ENCODE measurements around the gene UBAC2. TPM values are rescaled to one million over a fixed set of nuclear protein-coding genes. Genes with fewer than 3 reads are reported as not detected.
"Not testable (repeated sequence)": the region's sequence is repeated elsewhere in the genome, so short reads cannot be mapped to it uniquely, and the experiment has no call there.

Gene UBAC2
- total RNA-seq, 1 donor from 2014 or later: 33.4 TPM

- DNase-seq (ENCODE audit: low spot score) (no peak), ATAC-seq (no peak)
These were observed 10.9 kb downstream of the UBAC2 start for GRCh38 chr13:99211421-99212035.

DNA sequence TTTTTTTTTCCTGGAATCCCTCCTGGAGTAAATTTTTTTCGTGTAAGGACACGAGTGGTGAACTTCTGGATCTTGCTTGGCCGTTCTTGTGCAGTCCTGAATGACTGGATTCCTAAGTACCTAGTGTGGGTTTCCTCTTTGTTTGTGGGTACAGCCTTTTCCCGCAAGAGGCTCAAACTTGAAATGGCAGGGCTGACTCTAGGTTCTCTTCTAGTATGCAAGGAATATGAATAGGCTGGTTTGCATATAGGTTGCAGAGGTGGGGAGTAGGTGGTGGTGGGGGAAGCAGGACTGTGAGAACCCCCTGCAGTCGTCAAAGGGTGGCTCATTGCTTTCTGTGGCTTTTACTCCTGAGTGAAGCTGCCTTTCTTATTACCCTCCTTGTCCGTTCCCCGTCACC, 13.6 kb downstream of the UBAC2 start:
- DNase-seq (ENCODE audit: low spot score) (no peak), ATAC-seq (no peak)

DNA sequence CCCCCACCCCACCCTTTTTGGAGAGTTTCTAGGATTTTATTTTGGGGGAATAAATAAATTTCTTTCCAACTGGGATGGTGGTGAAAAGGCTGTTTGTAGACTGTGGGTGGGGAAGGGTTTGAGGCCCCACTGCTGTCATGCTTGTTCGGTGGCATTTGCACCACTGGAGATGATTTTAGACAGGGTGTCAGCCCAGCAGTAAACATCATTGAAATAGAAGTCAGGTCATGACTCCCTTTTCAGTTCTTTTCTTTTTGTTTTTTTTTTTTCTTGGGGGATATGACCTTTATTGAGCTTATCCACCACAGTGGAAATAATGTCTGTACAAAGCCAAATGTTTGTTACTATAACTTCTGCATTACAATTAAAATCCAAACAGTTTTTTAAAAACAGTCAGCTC, 14.1 kb downstream of the UBAC2 start:
- DNase-seq (ENCODE audit: low spot score): no peak
- no peak for ATAC-seq

GRCh38 chr13:99215184-99215830, 14.7 kb downstream of the UBAC2 start:
- ATAC-seq: no peak
- DNase-seq (ENCODE audit: low spot score): no peak

GRCh38 chr13:99217461-99218110, 16.9 kb downstream of the UBAC2 start:
- DNase-seq (ENCODE audit: low spot score) (no peak), ATAC-seq (no peak)

DNA sequence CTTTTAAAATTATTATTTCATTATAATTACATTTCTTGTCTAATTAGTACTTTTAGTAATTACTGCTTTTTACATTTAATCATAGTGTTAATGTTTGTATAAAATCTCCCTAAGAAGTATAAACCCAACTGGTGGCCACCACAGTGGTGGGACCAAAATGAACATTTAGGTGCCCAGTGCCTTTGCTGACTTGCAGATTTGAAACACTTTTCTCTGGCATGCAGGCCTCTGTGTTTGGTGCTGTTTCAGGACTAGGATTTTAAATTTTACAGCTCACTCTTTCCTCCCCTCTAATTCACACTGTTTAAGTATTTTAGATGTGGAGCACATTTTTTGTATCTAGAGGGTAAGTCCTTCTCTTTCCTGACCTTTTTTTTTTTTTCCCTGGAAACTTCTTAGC, 17.5 kb downstream of the UBAC2 start:
- no peak for DNase-seq (ENCODE audit: low spot score)
- ATAC-seq: peak; percentile 50

DNA sequence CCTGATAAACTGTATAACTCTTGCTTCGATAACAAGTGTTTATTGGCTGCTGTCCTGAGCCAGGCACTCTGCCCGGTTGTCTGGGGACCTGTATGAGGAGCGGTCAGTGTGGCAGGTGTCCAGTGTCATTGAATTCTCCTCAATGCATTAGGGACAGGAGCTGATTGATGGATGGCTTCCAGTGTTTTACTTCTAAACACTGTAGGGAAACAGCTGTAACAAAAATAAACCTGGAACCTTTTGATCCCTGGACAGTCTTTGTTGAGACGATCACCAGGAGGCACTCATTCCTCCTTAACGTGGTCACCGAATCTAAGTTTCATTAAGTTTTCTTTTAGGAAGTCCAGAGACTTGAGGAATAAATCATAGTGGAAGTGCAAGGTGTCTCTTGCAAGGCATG, 17.9 kb downstream of the UBAC2 start:
- ATAC-seq (peak; percentile 98), DNase-seq (ENCODE audit: low spot score) (peak; percentile 93)

DNA sequence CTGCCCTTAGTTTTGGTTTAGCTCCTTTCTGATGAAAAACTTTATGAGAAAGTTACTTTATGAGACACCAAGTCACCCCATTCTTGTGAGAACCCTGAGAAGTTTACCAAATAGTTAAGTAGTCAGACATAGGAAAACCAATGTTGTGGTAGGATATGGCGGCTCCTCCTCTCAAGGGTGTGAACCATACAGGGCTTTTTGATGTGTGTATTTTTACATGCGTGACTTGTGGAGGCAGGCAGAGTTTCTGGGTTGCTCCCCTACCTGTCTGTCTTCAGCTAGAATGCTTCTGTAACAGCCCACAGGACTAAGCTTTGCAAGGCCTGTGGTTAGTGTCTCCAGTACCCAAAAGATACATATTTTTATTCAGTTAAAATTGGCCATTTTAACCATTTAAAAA, 18.3 kb downstream of the UBAC2 start:
- DNase-seq (ENCODE audit: low spot score): no peak
- ATAC-seq: no peak

DNA sequence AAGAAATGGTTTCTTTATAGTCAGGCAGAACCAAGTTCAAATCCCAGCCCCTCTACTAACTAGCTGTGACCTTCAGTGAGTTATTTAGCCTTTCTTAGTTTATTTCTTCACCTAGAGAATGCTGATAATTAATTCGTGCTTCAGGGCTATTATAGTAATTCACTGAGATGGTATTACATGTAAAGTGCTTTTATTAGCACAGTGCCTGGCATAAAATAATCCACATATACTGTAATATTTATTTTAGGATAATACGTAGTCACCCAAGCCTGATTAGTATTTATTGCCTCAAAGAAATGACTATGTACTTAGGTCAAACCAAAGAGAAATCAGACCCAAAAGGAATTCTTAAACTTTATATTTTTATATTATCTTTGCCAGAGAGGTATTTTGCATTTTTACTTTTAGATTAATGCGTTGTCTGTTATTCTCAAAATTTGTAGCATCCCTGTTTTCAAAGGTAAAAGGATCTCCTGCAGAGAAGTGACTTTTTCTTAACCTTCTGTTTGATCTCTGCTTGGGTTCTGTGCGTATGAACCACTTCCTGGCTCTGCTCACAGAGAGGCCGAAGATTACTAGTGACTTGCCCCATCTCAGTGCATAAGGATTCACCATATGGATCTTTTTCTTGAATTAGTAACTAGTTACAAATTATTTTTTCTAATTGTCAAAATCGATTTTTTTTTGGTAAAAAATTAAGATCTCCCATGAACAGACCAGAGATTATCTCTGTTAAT, 19.7 kb downstream of the UBAC2 start:
- DNase-seq (ENCODE audit: low spot score) (no peak), ATAC-seq (no peak)

GRCh38 chr13:99221567-99222239, 21.0 kb downstream of the UBAC2 start:
- no peak for DNase-seq (ENCODE audit: low spot score)

GRCh38 chr13:99223587-99223986, 22.9 kb downstream of the UBAC2 start:
- DNase-seq (ENCODE audit: low spot score): no peak
- ATAC-seq: no peak

More at GRCh38 chr13:99221567-99222239, 21.0 kb downstream of the UBAC2 start:
- ATAC-seq: no peak

GRCh38 chr13:99224021-99224420, 23.4 kb downstream of the UBAC2 start:
- no peak for DNase-seq (ENCODE audit: low spot score)
- ATAC-seq: peak; percentile 20

- ATAC-seq (no peak), DNase-seq (ENCODE audit: low spot score) (no peak)
These were observed 24.4 kb downstream of the UBAC2 start for GRCh38 chr13:99225078-99225477.

DNA sequence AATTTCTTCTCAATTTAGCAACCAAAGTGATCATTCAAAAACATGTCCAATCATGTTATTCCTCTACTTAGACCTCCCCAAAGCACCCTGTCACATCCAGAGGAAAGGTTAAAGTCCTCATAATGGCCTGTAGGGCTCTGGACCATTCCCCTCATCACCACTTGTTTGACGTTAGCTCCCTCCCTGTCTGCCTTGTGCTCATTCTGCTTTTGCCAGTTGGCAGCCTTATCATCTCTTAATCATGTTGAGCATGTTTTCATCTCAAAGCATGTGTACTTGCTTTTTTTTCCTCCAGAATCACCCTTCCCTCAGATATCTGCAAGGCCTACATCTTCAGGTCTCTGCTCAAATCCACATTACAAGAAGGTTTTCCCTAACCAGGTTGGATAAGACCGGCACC, 25.9 kb downstream of the UBAC2 start:
- DNase-seq (ENCODE audit: low spot score) (no peak), ATAC-seq (no peak)

DNA sequence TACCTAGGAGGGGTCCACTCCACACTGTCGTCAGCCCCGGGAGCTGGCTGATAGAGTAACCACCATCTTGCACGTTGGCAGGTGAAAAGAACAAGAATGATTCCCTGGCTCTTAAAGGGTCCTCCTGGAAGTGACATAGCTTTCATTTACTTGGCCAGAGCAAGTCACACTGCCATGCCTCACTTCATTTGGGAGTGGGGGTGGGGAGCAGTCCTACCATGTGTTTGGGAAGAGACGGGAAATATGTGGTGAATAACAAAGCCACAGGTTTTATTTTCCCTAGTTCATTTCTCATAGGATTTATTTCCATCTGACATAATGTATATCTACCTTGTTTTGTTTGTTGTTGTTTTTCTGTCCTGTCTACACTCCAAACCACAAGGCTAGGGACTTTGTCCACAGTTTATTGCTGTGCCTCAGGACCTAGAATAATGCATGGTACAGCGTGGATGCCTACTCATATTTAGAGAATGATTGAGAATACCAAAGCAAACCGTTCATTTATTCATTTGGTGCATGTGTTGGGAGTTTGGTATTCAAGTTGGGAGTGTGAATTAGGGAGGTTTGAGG, 26.8 kb downstream of the UBAC2 start:
- no peak for DNase-seq (ENCODE audit: low spot score)
- no peak for ATAC-seq

GRCh38 chr13:99227909-99228688, 27.4 kb downstream of the UBAC2 start:
- no peak for DNase-seq (ENCODE audit: low spot score)
- ATAC-seq: no peak

DNA sequence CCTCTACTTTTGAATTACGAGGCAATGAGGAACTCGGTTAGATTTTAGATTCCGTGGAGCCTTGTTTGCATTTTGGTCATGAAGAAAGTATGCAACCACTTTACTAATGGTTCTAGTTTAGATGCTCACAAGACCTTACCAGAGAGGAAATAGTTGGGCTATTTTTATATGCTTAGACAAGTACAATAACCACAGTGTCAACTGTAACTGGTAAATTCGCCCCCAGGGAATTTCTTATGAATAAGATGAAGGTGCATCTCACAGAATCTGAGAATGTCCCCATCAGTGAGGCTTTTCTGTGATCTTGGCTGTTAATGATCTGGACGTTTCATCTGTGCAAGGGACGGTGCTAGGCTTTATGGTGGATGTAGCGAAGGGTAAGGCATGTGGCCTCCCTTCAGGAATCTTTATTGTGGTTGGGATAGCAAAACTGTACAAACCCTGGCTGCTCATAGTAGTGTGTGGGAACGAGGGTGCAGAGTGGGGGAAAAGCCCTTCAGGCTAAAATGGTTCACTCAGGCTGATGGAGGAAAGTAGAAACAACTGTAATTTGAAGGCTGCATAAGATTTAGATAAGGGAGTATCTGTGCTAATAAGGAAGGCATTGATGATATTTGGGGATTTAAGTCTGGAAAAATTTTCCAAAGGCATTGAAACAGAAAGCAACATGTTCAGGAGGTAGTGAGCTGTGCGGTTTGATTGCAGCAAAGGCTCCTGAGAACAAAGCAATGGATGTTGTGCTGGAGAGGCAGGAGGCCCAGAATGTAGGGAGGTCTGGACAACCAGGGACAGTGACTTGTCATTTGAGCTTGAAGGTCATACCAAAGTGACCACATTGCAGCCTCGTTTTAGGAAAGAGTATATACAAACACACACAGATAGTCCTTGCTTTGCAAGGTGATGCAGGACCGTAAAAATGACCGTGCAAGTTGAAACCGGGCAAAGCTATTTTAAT, 28.4 kb downstream of the UBAC2 start:
- ATAC-seq (no peak), DNase-seq (ENCODE audit: low spot score) (no peak)

GRCh38 chr13:99230588-99230987, 29.9 kb downstream of the UBAC2 start:
- not testable (repeated sequence) for DNase-seq (ENCODE audit: low spot score); ATAC-seq

DNA sequence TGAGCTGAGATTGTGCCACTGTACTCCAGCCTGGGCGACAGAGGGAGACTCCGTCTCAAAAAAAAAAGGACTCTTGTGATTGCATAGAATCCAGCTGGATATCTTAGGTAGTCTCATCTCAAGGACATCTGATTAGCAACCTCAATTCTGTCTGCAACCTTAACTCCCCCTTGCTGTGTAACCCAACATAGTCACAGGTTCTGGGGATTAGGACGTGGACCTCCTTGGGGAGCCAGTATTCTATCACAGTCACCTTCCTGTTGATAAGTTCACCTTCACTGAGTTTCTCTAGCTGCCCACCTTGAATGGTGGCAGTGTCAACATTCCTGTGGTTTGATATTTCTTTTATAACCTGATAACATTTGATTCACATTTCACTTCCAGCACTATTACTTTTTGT, 30.3 kb downstream of the UBAC2 start:
- no peak for DNase-seq (ENCODE audit: low spot score)
- ATAC-seq: no peak
